T-helper 1 cell (primary cell): ENCODE results near the gene DCAF12.
"Not testable (repeated sequence)": the region's sequence is repeated elsewhere in the genome, so short reads cannot be mapped to it uniquely, and the experiment has no call there.

ENCODE experiments used
- DNase-seq, 5 donors: peaks; one replicate each; pipeline ENCODE4 v3.0.0-alpha.2; 2012 to 2020

DCAF12 gene

DNA sequence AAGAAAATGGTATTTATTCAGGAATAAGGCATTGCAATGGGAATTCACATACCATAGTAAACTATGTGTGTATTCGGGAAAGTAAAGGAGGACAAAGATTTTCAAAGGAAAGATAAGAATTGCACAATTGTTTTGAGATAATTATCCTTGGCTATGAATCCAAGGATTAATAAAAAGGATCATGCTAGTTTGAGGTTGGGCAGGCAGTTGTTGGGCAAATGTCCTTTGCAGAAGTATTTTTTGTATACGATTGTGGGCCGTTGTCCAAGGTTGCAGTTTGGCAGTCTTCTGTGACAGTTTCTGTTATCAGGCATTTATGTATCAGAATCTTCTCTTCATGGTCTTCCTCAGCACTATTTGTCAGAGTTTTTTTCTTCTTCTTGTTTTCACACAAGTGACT, 67.2 kb downstream of the DCAF12 start:
- no peak for DNase-seq

GRCh38 chr9:34049630-34050384, 76.7 kb downstream of the DCAF12 start:
- no peak for DNase-seq

DNA sequence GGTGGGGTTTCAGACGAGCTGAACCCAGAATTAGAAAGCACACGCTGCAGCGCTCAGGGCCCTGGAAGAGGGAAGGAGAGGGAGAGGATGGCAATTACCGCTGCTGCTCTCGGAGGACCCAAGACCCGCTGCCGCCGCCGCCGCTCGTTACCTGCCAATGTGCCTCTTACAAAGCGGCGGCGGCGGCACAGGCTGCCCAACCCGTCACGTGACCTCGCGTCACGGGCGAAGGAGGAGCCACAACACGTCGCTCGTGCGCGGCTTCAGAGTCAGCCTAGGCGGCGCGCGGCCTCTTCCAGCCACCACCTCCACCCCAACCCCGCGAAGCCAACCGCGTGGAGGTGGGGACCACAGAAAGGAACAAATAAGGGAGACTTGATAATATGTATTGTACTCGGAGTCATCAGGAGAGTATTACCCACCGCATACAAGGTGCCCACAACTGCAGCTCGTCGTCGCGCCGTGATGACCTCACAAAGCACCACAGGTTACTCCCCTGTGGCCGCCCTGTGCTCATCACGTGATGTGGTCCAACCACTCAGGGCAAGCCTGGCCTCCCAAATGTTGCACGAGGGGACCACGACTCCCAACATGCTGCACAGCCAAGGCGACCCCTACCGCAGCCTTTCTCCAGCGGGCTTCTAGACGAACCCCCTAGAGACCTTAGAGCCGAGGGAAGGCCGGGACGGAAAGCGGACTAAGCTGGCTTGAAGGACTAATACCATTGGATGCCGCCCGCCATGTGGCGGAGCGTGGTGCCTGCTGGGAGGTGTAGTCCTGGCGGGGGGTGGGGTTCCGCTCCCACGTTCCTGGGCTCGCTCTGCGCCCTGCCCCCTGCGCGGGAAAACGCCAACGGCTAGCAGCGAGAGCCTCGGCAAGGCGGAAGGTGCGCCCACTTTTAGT, 77.5 kb downstream of the DCAF12 start, which contains the start of gene UBAP2:
Gene UBAP2, minus strand, starts transcription at position 161 of the 903 bp plus-strand sequence. CDS start 31,739 bp downstream, outside the sequence.
- peak; percentile 88 to 97 (median 95) for DNase-seq

GRCh38 chr9:34047864-34048726, 78.4 kb downstream of the DCAF12 start:
- peak; percentile 15 to 60 (median 40) for DNase-seq

DNA sequence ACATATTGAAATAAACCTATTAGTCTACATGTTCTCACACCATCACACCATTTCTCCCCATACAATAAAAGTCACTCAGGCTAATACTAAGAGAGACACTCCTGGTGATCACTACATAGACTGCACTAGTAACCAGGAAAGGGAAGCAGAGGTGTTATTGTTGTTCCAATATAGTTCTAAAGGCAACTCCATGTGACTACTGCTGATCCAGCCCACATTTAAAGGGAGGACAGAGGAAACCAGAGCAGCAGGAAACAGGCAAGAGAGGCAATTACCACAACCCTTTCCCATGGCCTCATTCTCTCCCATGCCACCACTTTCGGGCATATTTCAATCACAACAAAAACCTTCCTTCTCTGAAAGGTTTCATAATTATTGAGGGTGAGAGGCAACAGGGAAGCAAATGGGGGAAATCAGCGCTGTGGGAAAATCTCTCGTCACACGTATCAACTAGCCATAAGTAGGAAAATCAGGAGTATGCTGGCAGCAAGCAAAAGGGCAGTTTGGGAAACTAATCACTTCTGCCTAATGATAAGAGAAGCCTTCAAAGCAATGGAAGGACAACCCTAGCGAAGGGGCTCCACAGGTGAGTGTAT, 79.6 kb downstream of the DCAF12 start:
- DNase-seq = peak in 1 of 5 donors; percentile 7

GRCh38 chr9:34045903-34046302, 80.6 kb downstream of the DCAF12 start:
- DNase-seq = no peak

DNA sequence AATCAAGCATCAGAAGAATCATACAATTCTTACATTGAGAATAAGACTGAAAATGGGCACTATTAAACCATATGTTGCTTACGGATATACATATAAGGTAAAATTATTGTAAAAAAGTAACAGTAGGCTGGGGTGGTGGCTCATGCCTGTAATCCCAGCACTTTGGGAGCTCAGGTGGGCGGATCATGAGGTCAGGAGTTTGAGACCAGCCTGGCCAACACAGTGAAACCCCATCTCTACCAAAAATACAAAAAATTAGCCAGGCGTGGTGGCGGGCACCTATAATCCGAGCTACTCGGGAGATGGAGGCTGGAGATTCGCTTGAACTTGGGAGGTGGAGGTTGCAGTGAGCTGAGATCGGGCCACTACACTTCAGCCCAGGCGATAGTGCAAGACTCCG, 84.4 kb downstream of the DCAF12 start:
- DNase-seq = not testable (repeated sequence)

DNA sequence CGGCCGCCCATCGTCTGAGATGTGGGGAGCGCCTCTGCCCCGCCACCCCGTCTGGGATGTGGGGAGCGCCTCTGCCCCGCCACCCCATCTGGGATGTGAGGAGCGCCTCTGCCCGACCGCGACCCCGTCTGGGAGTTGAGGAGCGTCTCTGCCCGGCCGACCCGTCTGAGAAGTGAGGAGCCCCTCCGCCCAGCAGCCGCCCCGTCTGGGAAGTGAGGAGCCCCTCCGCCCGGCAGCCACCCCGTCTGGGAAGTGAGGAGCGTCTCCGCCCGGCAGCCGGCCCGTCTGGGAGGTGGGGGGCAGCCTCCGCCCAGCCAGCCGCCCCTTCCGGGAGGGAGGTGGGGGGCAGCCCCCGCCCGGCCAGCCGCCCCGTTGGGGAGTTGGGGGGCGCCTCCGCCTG, 87.6 kb downstream of the DCAF12 start:
- not testable (repeated sequence) for DNase-seq

DNA sequence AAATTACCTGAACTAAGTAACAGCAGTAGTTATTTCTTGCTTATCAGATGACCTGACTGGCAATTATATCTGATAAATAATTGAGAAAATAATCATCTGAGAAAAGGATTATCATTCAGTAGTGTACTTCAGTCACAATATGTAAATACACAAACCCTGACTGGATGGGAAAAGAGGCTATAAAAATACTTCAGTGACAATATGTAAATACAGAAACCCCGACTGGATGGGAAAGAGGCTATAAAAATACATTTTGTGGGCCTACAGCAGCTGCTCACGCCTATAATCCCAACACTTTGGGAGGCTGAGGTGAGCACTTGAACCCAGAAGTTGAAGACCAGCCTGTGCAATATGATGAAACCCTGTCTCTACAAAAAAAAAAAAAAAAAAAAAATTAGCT, 88.9 kb downstream of the DCAF12 start:
- no peak for DNase-seq

DNA sequence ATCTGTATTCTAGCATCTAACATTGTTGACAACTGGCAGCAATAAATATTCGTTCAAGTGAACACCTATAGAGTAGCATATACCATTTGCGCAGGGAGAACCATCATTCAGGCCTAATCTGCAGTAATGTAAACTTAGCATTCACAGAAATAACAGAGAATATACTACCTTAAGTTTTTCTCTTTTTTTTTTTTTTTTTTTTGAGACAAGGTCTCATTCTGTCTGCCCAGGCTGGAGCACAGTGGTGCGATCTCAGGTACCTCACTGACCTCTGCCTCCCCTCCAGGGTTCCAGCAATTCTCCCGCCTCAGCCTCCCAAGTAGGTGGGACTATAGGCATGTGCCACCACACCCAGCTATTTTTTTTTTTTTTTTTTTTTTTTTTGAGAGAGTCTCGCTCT, 89.9 kb downstream of the DCAF12 start:
- no peak for DNase-seq
